ENCODE measurements around the gene SLC6A18.
"Not testable (repeated sequence)": the region's sequence is repeated elsewhere in the genome, so short reads cannot be mapped to it uniquely, and the experiment has no call there.

The SLC6A18 gene

DNA sequence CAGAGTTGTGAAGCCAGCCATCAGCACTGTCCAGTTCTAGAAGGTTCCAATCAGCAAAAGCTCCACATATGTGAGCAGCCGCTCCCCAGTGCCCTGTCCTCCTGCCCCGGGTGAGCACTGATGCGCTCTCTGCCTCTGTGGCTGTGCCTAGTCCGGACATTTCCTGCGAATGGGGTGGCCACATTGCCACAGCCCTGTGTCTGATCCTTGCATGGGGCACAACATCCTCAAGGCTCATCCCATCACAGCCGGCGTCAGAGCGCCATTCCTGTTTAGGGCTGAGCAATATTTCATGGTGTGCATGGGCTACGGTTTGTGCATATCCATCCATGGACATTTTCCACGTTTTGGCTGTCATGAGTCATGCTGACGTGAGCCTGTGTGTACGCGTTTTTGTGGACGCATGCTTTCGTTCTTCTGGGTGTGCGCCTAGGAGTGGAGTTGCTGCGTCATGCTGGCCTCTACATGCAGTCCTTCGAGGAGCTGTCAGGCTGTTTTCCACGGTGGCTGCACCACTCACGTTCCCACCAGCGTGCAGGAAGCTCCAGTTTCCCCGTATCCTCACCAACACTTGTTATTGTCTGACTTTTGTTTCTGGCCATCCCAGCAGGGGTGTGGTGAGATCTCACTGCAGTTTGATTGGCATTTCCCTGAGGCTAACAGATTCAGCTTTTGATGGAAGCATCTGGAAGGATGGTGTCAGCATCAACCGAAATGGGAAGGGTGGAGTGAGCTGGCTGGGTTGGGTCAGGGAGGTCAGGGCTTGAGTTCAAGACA is 9.7 kb upstream of the SLC6A18 start:
- DNase-seq (ENCODE audit: low read depth in 2 of 2), result no peak

DNA sequence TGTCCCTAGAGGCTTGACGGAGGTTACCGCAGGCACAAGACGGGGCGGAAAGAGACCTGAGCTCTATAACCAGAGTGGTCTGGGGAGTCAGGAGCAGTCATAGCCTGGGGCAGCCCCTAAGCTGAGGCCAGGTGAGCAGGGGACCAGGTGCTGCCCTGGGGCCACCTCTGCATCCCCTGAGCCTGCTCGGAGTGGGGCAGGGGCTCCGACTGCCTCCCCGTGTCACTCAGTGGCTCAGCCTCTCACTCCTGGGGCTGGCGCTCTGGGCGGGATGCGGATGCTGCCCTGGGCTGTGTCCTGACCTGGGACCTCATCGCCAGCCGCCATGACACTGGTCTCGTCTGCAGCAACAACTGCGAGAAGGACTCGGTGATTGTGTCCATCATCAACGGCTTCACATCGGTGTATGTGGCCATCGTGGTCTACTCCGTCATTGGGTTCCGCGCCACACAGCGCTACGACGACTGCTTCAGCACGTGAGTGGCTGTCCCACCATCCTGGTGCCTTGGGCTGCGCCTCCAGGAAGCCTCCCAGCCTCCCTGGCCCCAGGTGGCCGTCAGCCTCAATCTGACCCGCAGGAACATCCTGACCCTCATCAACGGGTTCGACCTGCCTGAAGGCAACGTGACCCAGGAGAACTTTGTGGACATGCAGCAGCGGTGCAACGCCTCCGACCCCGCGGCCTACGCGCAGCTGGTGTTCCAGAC is 8.8 kb upstream of the SLC6A18 start:
- DNase-seq (ENCODE audit: low read depth in 2 of 2), result no peak

DNA sequence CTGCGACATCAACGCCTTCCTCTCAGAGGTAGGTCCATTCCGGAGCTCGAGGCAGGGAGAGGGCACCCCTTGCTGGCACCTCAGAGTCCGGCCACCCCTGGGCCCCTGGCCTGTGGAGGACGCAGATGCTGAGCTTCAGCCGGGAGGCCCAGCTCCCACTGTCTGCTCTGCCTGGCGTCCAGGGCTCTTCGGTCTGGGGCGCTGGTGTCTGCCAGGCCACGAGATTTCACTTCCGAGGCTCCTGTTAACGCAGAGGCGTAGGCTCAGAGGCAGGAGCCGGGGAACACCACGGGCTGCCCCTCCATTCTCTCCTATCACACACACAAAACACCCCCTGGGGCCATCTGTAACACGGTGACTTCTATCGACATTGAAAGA is 8.3 kb upstream of the SLC6A18 start:
- DNase-seq (ENCODE audit: low read depth in 2 of 2), result no peak

DNA sequence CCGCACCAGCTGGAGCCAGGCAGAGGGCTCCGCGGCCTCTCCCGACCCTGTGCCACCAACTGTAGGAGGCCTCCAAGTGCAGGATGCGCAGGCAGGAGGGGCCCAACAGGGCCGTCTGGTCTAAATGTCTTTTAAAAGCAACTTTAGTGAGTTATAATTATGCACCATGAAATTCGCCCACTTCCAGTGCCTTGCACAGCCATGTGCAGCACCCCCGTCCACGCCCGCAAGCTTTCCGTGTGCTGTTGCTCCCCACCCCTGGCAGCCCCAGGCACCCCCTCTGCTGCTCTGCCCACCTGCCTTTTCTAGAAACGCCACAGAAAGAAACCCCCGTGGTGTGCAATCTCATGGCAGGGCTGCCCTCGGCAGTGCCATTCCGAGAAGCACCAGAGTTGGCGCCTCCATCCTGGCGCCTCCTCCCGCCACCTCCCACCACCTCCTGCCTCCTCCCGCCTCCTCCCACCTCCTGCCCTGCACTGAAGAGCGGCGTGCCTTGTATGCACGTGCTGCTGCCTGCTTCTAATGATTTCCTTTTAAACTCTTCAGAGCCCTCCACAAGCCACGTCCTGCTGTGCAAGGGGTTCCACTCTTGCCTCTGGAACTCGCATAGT is 7.5 kb upstream of the SLC6A18 start:
- no peak for DNase-seq (ENCODE audit: low read depth in 2 of 2)

DNA sequence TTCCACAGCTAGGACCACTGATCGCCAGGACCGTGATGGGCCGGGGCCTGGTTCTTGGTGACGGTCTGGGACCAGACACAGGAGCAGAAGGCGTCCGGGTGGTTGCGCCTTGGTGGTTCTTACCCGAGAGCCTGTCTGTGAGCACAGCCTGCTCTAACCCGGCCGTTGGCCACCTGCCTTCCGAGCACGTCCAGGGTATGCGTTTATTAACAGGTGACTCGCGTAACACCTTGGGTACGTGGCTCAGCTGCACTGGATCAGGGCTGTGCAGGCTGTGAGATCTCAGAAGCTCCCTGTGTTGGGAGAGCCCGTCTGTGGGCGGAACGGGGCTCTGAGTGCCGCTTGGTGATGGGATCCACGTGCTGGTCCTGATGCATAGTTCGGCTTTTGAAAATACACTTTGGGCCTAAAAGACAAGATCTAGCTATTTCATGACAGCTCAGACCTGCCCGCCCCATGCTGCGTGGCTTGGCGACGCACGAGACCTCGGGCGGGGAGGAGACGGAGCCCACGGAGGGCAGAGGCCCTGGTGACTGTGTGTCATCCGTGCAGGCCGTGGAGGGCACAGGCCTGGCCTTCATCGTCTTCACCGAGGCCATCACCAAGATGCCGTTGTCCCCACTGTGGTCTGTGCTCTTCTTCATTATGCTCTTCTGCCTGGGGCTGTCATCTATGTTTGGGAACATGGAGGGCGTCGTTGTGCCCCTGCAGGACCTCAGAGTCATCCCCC is 6.7 kb upstream of the SLC6A18 start:
- no peak for DNase-seq (ENCODE audit: low read depth in 2 of 2)

DNA sequence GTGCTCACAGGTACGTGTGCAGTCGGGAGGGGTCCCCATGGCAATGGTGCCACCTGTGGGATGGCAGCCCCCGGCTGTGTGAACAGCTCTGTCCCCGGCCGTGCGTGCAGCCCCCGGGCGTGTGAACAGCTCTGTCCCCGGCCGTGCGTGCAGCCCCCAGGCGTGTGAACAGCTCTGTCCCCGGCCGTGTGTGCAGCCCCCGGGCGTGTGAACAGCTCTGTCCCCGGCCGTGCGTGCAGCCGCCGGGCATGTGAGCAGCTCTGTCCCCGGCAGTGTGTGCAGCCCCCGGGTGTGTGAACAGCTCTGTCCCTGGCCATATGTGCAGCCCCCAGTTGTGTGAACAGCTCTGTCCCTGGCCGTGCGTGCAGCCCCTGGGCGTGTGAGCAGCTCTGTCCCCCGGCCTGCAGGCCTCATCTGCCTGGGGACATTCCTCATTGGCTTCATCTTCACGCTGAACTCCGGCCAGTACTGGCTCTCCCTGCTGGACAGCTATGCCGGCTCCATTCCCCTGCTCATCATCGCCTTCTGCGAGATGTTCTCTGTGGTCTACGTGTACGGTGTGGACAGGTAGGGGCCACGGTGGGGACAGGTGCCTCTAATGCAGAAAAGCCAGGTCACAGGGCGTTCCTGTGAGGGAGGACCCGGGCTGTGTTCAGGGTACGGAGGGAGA is 5.9 kb upstream of the SLC6A18 start:
- no peak for DNase-seq (ENCODE audit: low read depth in 2 of 2)

DNA sequence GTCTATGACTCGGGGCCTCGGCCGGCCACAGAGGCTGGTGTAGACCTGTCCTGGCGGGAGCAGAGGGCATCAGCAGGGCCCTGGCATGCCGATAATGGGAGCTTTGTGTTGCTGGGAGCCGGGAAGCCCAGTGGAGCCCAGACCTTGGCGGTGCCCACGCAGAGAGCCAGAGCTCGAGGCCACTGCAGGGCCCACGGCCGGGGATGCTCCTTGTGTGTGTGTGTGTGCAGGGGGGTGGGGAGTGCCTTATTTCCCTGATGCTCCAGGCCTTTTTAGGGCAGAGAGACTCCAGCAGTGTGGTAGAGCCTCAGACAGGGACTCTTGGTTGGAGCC is 5.4 kb upstream of the SLC6A18 start:
- DNase-seq (ENCODE audit: low read depth in 2 of 2), result no peak

DNA sequence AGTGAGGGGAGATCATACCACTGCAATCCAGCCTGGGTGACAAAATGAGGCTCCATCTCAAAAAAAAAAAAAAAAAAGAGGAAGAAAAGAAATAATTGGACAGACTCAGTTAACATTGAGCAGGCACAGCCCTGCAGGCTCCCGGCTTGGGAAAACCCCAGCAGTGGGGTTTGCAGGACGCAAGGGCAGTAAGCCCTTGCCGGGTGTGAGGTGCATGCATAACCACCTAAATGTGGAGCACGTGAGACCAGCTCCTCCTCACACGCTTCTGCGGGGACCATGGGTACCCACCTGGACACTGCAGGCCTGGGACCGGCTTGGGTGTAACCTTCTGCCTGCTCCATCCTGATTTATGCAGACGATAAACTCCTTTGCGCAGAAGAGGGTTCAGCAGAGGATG is 4.8 kb upstream of the SLC6A18 start:
- no peak for DNase-seq (ENCODE audit: low read depth in 2 of 2)

DNA sequence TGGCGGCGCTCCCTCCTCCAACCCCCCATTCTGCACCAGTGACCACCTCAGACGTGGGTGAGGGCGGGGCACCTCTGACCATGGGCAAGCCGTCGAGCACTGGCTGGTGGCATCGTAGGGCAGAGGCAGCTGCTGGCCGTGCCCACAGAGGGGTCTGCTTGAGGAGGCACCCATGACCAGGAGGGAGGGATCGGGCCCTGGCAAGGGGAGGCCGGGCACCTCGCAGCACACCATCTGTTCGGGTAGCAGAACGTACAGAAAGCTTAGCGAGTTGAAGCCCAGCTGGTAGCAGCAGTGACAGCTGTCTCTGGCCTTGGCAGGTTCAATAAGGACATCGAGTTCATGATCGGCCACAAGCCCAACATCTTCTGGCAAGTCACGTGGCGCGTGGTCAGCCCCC is 4.3 kb upstream of the SLC6A18 start:
- no peak for DNase-seq (ENCODE audit: low read depth in 2 of 2)

DNA sequence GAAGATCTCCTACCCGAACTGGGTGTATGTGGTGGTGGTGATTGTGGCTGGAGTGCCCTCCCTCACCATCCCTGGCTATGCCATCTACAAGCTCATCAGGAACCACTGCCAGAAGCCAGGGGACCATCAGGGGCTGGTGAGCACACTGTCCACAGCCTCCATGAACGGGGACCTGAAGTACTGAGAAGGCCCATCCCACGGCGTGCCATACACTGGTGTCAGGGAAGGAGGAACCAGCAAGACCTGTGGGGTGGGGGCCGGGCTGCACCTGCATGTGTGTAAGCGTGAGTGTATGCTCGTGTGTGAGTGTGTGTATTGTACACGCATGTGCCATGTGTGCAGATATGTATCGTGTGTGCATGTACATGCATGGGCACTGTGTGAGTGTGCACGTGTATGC is 3.5 kb upstream of the SLC6A18 start:
- no peak for DNase-seq (ENCODE audit: low read depth in 2 of 2)

DNA sequence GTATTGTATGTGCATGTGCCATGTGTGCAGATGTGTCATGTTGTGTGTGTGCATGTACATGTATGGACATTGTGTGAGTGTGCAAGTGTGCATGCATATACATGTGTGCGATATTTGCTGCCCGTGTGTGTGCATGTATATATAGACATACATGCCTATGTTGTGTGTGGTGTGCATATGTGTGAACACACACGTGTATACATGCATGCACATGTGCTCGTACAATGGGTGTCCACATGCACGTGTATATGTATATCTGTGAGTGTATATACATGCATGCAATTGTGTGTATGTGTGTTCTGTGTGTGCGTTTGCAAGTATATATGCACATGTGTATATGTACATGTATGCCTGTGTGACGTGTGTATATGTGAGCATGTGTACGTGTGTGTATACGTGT is 3.0 kb upstream of the SLC6A18 start:
- no peak for DNase-seq (ENCODE audit: low read depth in 2 of 2)

DNA sequence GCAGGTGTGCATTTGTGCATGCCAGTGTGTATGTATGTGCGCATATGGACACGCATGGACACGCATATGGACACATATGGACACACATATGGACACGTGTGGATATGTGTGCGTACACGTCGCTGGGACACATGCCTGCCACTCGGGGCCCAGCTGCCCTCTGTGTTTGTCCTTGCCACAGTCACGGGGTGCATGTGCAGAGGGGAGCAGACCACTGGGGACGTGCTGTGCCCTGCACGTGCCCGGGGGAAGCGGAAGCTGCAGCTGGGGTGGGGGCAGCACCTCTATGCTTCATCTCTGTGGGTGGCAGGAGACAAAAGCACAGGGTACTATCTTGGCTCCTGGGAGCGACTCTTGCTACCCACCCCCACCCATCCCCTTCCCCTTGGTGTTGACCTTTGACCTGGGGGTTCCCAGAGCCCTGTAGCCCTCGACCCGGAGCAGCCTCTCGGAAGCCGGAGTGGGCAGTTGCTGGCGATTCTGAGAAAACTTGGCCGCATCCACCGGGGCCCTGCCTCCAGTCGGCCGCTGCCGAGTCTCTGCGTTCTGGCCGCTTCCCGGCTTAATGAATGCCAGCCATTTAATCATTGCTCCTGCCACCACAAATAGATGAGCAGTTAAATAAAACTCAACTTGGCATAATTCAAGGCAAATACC is 2.4 kb upstream of the SLC6A18 start:
- DNase-seq (ENCODE audit: low read depth in 2 of 2), result no peak

DNA sequence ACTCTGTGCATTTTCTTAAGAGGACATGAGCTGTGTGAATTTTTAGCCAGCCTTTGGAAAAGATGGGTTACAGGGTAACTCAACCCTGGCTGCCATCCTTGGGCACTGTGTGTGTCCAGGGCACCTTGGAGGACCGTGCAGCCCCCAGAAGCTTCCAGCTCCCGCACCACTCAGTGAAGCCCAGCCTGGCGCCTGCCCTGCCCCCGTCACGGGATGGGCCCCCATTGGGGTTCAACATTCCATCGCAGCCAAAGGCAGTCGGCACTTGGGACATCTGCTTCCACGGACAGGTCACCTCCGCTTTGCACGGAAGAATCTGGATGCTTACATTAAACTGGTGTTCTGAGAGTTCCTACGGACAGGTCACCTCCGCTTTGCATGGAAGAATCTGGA is 1.9 kb upstream of the SLC6A18 start:
- DNase-seq (ENCODE audit: low read depth in 2 of 2), result no peak

DNA sequence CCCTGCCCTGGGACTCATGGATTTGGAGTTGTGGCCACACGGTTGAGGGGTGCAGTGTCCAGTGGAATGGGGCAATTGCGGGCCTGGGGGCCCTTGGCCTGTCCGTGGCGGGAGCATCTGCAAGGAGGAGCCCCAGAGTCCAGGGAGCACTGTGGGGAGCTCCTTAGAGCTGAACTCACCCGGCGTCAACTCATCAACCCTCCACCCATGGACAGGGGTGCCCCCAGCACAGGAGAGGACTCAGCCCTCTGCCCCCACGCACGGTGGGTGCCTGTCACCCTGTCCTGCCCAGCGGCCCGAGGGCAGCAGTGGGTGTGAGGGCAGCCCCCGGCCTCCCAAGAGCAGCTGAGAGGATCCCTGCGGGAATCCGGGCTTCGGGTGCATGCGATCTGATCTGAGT is 550 bp upstream of the SLC6A18 start:
- DNase-seq (ENCODE audit: low read depth in 2 of 2), result no peak

DNA sequence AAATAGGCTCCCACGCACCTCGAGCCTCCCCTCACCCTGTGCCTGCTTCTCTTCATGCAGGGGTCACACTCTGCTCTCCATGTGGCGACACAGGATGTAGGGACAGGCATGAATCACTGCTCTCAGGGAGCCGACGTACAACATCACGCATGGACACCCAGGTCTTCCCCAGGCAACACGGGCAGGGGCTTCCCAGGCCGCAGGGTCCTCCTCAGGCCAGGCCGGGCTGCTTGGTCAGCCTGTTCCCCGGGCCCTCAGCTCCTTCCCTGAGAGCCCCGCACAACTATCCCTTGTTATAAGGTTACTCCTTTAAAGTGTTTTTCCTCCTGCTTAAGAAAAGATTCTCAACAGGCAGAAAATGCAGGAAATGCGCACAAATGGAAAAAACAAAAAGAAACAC is 1.1 kb downstream of the SLC6A18 start:
- no peak for DNase-seq (ENCODE audit: low read depth in 2 of 2)

DNA sequence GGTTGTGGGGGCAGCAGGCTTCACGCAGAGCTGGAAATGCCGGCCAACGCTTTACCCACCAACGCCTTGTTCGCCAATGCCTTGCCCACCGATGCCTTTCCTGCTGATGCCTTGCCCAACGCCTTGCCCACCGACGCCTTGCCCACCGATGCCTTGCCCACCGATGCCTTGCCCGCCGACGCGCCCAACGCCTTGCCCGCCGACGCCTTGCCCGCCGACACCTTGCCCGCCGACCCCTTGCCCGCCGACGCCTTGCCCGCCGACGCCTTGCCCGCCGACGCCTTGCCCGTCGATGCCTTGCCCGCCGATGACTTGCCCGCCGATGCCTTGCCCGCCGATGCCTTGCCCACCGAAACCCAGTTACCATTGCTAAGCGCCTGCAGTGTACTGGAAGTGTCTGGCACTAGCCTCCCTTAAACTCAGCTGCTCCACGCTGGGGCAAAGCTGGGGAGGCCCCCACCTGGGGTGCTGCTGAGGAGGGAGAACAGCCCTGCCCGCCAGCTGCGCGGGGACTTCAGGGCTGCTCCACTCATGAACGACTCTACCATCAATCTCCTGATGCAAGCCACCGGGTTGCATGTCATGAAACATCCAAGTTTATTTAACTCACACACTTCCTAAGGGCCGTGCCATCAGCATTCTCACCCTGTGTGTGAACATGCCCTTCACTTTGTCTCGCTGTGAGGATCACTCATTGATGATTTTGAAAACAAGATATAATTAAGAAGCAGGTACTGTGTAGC is 1.8 kb downstream of the SLC6A18 start:
- no peak for DNase-seq (ENCODE audit: low read depth in 2 of 2)

DNA sequence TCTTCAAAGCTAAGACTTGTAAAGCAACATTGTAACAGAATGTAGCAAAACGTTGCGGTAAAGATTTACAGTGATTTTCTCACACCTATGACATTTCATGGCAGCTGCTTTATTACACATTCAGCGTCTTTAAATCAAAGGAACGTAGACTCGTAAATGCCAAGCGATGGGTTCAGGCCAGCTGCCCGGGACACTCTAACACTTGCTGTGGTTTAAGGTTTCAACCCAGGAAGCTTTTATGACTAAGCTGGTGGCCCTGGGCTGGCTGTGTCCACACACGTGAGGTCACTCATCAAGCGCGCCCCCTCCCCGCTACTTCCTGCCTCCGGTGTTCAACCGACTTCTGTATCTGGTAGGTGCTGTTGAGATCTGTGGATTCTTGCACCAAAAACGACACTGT is 2.5 kb downstream of the SLC6A18 start:
- no peak for DNase-seq (ENCODE audit: low read depth in 2 of 2)

DNA sequence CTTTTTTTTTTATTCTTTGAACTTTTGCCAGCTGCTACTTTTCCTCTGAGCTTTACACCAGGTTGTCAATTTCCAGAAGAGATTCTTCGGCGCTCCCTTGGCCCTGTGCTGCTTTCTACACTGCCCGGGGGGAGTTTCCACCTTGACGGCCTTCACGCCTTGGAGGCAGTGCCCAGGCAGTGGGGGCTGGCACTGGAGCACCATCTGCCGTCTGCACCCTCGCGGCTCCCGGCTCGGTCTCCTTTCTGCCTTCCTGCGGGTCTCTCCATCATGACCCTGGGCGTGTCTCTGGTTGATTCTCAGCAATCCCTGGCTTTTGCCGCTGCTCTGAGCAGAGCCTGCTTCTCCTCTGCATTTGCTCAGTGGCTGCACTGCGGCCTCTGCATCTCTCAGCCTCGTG is 2.9 kb downstream of the SLC6A18 start:
- no peak for DNase-seq (ENCODE audit: low read depth in 2 of 2)

DNA sequence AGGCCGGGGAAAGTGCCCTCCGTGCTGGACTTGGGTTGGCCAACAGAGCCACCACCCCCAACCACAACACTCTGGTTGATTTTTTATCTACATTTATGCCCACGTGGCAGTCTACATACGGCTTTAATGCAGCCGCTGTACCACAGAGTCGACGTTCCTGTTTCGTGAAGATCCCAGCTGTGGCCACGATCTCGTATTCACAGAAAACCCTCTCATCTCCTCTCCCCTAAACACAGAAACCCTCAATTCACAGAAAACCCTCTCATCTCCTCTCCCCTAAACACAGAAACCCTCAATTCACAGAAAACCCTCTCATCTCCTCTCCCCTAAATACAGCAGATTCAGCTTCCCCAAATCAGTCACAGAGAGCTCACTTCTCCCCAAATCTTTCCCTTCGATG is 3.8 kb downstream of the SLC6A18 start:
- not testable (repeated sequence) for DNase-seq (ENCODE audit: low read depth in 2 of 2)

DNA sequence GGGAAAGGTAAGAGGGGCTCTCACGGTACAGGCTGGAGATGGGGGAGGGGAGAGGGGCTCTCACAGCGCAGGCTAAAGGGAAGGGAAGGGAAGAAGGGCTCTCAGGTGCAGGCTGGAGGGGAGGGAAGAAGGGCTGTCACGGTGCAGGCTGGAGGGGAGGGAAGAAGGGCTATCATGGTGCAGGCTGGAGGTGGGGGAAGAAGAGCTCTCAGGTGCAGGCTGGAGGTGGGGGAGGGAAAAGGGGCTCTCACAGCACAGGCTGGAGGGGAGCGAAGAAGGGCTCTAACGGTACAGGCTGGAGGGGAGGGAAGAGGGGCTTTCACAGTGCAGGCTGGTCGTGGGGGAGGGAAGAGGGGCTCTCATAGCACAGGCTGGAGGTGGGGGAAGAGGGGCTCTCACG is 4.6 kb downstream of the SLC6A18 start:
- no peak for DNase-seq (ENCODE audit: low read depth in 2 of 2)

DNA sequence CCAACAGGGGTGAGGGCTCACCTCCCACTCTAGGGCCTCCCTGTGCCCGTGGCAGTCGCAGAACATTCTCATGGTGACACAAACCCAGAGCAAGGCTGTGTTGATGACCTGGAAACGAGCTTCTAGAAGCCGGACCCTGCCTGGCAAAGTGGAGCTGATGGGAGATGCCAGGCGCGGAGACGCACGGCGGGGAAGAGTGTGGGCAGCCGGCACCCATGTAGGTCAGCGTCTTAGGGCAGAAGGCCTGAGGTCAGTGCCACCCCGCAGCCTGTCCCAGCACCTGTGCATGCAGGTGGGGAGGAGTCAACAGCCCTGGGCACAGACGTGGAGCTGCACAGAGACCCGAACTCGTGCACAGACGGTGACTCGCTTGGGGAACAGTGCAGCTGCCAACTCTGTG is 5.4 kb downstream of the SLC6A18 start:
- no peak for DNase-seq (ENCODE audit: low read depth in 2 of 2)

Data from stimulated activated CD8-positive, alpha-beta memory T cell treated with anti-CD3 and anti-CD28 coated beads, Interleukin-7, amount 100 ng/mL, for 1 hour (primary cell).